Measurements from ENCODE around the gene NTHL1. TPM values are rescaled to one million over a fixed set of nuclear protein-coding genes. Genes with fewer than 3 reads are reported as not detected.

Gene NTHL1
- total RNA-seq, 1 experiment from 2014 or later: 93.3 TPM

DNA sequence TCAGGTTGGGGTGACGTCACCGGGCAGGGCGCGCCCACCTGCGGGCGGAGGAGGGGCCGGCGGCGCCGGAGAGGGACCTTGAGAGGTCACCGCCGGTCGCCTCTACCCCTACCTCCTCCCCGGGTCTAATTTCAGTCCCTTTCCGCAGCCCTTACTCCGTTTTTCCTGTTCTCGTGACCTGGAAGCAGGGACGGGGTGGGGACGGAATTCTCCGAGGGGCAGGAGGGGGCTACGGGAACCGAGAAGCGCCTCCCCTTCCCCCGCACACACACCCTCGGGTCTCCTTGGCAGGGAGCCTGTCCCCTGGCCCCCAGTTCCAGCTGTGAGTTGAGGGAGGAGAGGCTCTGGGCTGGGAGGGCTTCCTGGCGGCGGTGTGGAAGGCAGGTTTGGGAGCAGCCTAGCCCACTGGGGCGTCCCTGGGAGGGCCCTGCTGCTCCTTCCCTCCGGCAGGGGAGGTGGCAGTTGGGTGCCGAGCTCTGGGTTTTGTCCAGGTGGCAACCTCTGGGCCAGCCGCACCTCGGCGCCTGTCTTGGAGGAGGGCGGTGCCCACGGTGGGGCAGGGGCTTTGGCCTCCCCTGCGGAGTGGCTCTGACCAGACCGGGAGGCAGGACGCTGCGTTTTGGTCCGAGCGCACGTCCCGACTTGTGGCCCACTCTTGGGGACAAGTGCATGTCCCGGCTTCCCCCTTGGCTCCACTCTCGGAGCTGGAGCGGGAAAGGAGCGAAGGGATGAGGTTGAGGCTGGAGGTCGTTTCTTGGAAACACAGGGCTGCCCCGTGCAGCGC is 57.1 kb downstream of the NTHL1 start:
- no peak overlapping the region for H3K27ac Mint-ChIP-seq
- peaks cover 24% of the 10 kb centered on the region for H3K27me3 Mint-ChIP-seq (ENCODE audit: low read depth)
- peaks cover 5% of the 10 kb centered on the region; the same call in 1 of the 2 replicates for H3K36me3 Mint-ChIP-seq
- DNase-seq (ENCODE audit: low spot score): peak; percentile 87
- TF ChIP-seq, protein P1, sequence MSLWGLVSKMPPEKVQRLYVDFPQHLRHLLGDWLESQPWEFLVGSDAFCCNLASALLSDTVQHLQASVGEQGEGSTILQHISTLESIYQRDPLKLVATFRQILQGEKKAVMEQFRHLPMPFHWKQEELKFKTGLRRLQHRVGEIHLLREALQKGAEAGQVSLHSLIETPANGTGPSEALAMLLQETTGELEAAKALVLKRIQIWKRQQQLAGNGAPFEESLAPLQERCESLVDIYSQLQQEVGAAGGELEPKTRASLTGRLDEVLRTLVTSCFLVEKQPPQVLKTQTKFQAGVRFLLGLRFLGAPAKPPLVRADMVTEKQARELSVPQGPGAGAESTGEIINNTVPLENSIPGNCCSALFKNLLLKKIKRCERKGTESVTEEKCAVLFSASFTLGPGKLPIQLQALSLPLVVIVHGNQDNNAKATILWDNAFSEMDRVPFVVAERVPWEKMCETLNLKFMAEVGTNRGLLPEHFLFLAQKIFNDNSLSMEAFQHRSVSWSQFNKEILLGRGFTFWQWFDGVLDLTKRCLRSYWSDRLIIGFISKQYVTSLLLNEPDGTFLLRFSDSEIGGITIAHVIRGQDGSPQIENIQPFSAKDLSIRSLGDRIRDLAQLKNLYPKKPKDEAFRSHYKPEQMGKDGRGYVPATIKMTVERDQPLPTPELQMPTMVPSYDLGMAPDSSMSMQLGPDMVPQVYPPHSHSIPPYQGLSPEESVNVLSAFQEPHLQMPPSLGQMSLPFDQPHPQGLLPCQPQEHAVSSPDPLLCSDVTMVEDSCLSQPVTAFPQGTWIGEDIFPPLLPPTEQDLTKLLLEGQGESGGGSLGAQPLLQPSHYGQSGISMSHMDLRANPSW (CRISPR knock-in tag; conservative IDR thresholded peaks at IDR 0.05; ENCODE audit: low read depth): no peak
- TF ChIP-seq, protein P2, sequence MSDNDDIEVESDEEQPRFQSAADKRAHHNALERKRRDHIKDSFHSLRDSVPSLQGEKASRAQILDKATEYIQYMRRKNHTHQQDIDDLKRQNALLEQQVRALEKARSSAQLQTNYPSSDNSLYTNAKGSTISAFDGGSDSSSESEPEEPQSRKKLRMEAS (CRISPR knock-in tag; IDR thresholded peaks at IDR 0.05): peak; percentile 43; the same call in 1 of the 2 replicates
- TF ChIP-seq, protein P3, sequence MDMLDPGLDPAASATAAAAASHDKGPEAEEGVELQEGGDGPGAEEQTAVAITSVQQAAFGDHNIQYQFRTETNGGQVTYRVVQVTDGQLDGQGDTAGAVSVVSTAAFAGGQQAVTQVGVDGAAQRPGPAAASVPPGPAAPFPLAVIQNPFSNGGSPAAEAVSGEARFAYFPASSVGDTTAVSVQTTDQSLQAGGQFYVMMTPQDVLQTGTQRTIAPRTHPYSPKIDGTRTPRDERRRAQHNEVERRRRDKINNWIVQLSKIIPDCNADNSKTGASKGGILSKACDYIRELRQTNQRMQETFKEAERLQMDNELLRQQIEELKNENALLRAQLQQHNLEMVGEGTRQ (CRISPR knock-in tag; IDR thresholded peaks at IDR 0.05): no peak
- TF ChIP-seq CREB1 (CRISPR knock-in tag; IDR thresholded peaks at IDR 0.05) (no peak), ZNF423 (CRISPR knock-in tag; IDR thresholded peaks at IDR 0.05) (peak; percentile 50), ZNF232 (CRISPR knock-in tag; IDR thresholded peaks at IDR 0.05) (peak; percentile 27; the same call in 1 of the 2 replicates), FOXP1 (CRISPR knock-in tag; IDR thresholded peaks at IDR 0.05; ENCODE audit: borderline replicate concordance) (peak; percentile 39; the same call in 1 of the 2 replicates), ESRRA (CRISPR knock-in tag; IDR thresholded peaks at IDR 0.05; ENCODE audit: borderline replicate concordance) (peak; percentile 46; the same call in 1 of the 2 replicates), SMAD3 (CRISPR knock-in tag; IDR thresholded peaks at IDR 0.05; ENCODE audit: borderline replicate concordance) (0 out of 2 replicates have a peak, but pooled peaks have one; percentile 30), TEAD1 (CRISPR knock-in tag; IDR thresholded peaks at IDR 0.05) (no peak), IRF2 (CRISPR knock-in tag; IDR thresholded peaks at IDR 0.05; ENCODE audit: borderline replicate concordance, low read depth) (0 out of 2 replicates have a peak, but pooled peaks have one; percentile 46)
- TF ChIP-seq, protein P4, sequence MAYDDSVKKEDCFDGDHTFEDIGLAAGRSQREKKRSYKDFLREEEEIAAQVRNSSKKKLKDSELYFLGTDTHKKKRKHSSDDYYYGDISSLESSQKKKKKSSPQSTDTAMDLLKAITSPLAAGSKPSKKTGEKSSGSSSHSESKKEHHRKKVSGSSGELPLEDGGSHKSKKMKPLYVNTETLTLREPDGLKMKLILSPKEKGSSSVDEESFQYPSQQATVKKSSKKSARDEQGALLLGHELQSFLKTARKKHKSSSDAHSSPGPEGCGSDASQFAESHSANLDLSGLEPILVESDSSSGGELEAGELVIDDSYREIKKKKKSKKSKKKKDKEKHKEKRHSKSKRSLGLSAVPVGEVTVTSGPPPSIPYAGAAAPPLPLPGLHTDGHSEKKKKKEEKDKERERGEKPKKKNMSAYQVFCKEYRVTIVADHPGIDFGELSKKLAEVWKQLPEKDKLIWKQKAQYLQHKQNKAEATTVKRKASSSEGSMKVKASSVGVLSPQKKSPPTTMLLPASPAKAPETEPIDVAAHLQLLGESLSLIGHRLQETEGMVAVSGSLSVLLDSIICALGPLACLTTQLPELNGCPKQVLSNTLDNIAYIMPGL (CRISPR knock-in tag; IDR thresholded peaks at IDR 0.05): 0 out of 2 replicates have a peak, but pooled peaks have one; percentile 16
- TF ChIP-seq, protein P5, sequence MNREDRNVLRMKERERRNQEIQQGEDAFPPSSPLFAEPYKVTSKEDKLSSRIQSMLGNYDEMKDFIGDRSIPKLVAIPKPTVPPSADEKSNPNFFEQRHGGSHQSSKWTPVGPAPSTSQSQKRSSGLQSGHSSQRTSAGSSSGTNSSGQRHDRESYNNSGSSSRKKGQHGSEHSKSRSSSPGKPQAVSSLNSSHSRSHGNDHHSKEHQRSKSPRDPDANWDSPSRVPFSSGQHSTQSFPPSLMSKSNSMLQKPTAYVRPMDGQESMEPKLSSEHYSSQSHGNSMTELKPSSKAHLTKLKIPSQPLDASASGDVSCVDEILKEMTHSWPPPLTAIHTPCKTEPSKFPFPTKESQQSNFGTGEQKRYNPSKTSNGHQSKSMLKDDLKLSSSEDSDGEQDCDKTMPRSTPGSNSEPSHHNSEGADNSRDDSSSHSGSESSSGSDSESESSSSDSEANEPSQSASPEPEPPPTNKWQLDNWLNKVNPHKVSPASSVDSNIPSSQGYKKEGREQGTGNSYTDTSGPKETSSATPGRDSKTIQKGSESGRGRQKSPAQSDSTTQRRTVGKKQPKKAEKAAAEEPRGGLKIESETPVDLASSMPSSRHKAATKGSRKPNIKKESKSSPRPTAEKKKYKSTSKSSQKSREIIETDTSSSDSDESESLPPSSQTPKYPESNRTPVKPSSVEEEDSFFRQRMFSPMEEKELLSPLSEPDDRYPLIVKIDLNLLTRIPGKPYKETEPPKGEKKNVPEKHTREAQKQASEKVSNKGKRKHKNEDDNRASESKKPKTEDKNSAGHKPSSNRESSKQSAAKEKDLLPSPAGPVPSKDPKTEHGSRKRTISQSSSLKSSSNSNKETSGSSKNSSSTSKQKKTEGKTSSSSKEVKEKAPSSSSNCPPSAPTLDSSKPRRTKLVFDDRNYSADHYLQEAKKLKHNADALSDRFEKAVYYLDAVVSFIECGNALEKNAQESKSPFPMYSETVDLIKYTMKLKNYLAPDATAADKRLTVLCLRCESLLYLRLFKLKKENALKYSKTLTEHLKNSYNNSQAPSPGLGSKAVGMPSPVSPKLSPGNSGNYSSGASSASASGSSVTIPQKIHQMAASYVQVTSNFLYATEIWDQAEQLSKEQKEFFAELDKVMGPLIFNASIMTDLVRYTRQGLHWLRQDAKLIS (CRISPR knock-in tag; IDR thresholded peaks at IDR 0.05; ENCODE audit: borderline replicate concordance): no peak
- TF ChIP-seq, protein P6, sequence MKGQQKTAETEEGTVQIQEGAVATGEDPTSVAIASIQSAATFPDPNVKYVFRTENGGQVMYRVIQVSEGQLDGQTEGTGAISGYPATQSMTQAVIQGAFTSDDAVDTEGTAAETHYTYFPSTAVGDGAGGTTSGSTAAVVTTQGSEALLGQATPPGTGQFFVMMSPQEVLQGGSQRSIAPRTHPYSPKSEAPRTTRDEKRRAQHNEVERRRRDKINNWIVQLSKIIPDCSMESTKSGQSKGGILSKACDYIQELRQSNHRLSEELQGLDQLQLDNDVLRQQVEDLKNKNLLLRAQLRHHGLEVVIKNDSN (CRISPR knock-in tag; IDR thresholded peaks at IDR 0.05): 0 out of 2 replicates have a peak, but pooled peaks have one; percentile 27
- peak; percentile 23 for ATAC-seq
- POLR2A ChIA-PET: interaction anchor here (0.6 to 1.1 kb wide), 2 partner anchors 20 to 47 kb away, joined by 3 to 4 read pairs; partner anchors contain the start of gene MSRB1
- H3K4me3 Mint-ChIP-seq: peak overlapping the region; percentile 76
- CTCF ChIA-PET: interaction anchor here (0.8 to 6.4 kb wide), 7 partner anchors 10 to 205 kb away, joined by 3 to 59 read pairs (median 3); no protein-coding TSS in a partner anchor
- H3K4me1 Mint-ChIP-seq: peaks cover 17% of the 10 kb centered on the region
- no peaks in the 10 kb centered on the region for H3K9me3 Mint-ChIP-seq
